ENCODE results near the gene SULT4A1. TPM values are rescaled to one million over a fixed set of nuclear protein-coding genes. Genes with fewer than 3 reads are reported as not detected.

SULT4A1 gene
- total and polyA plus RNA-seq, 2 of the 4 experiments (the other 2 are of a cell fraction), result 1.1 to 5.2 TPM

GRCh38 chr22:43828998-43829782 lies 33.1 kb downstream of the SULT4A1 start:
- no peak overlapping the region for H3K56ac ChIP-seq (ENCODE audit: extremely low read depth, insufficient read depth, low read length)
- no peak overlapping the region; the same call in 1 of the 2 replicates for H4K91ac ChIP-seq (ENCODE audit: insufficient read depth, low read depth, low read length)
- H2BK20ac ChIP-seq (ENCODE audit: low read depth, low read length), result peak overlapping the region; percentile 21; the same call in 1 of the 2 replicates
- intact Hi-C loops (cut with micrococcal nuclease) (no loop called here), dilution Hi-C loops (cut with HindIII; ENCODE audit: low sequenced_read_pairs, unreplicated experiment) (no loop called here), in situ Hi-C loops (cut with MboI; ENCODE audit: low sequenced_read_pairs) (no loop called here)
- no peaks in the 10 kb centered on the region; the same call in 1 of the 2 replicates for H4K20me1 ChIP-seq (ENCODE audit: insufficient read depth, low read length)
- ATAC-seq (ENCODE audit: low read depth), result peak; percentile 62
- CTCF ChIA-PET, result interaction anchor here (0.5 to 1.2 kb wide), 3 partner anchors 20 to 133 kb away, joined by 3 to 4 read pairs (median 3); no protein-coding TSS in a partner anchor
- WGBS, 2 experiments (ENCODE audit: extremely low coverage in 2 of 2, insufficient read length in 1 of 2), result 20% methylated on average over 2 of the region's 20 CpGs; no CpG with 5 or more reads in 1 of the 2 experiments
- H3K4me2 ChIP-seq (ENCODE audit: low read depth, low read length), result peak overlapping the region; percentile 11; the same call in 1 of the 2 replicates
- no peaks in the 10 kb centered on the region for H3K36me3 ChIP-seq (ENCODE audit: control insufficient read depth, insufficient read depth, low read length)
- H2BK5ac ChIP-seq (ENCODE audit: low read depth, low read length, poor library complexity, severe bottlenecking), result peak overlapping the region; percentile 56
- peaks cover 44% of the 10 kb centered on the region for H3K4me1 ChIP-seq (ENCODE audit: control insufficient read depth, insufficient read depth, low read length)
- H2BK120ac ChIP-seq (ENCODE audit: low read depth, low read length), result peak overlapping the region; percentile 60
- peaks cover 13% of the 10 kb centered on the region for H3K9me1 ChIP-seq (ENCODE audit: insufficient read depth, low read length)
- no peak overlapping the region for H3K9ac ChIP-seq (ENCODE audit: low read depth, low read length)
- H3K4ac ChIP-seq (ENCODE audit: low read depth, low read length), result peak overlapping the region; percentile 57; the same call in 1 of the 2 replicates
- H3K18ac ChIP-seq (ENCODE audit: low read depth, low read length), result peak overlapping the region; percentile 22
- POLR2A ChIA-PET (ENCODE audit: unreplicated experiment), result no interaction called here
- TF ChIP-seq CTCF (conservative IDR thresholded peaks at IDR 0.05; ENCODE audit: low read depth, low read length), result peak; percentile 32; the same call in 1 of the 2 replicates
- no peak for TF ChIP-seq MAFK (IDR thresholded peaks at IDR 0.05; ENCODE audit: low read depth, low read length)
- no peak overlapping the region for H2BK15ac ChIP-seq (ENCODE audit: low read depth, low read length)
- peak overlapping the region; percentile 31; the same call in 1 of the 2 replicates for H4K5ac ChIP-seq (ENCODE audit: low read depth, low read length)
- BruUV-seq (replicated peaks), result no TSS peak
- peak overlapping the region; percentile 69 for H3K27ac ChIP-seq (ENCODE audit: insufficient read depth, low read length)
- H3K27me3 ChIP-seq (ENCODE audit: control insufficient read depth, insufficient read depth, low read length), result no peaks in the 10 kb centered on the region
- H2AK9ac ChIP-seq (replicated peaks; ENCODE audit: low read depth, low read length, poor library complexity), result no peak overlapping the region
- peak overlapping the region; percentile 73 for H2AFZ ChIP-seq (replicated peaks; ENCODE audit: low read length, poor library complexity)
- peak overlapping the region; percentile 15 to 77; a peak in 3 of 4 replicates for H4K8ac ChIP-seq (ENCODE audit: low read depth in 2 of 2, low read length in 2 of 2)
- H3K4me3 ChIP-seq (ENCODE audit: insufficient read depth, low read depth, low read length), result no peak overlapping the region
- 0 out of 2 replicates have a peak overlapping the region, but pooled peaks have one; percentile 73 for H2AK5ac ChIP-seq (ENCODE audit: low read depth, low read length)
- H3K79me1 ChIP-seq (ENCODE audit: low read depth in 1 of 2, low read length in 2 of 2), result no peaks in the 10 kb centered on the region
- H3K23ac ChIP-seq (ENCODE audit: low read depth, low read length), result 0 out of 2 replicates have a peak overlapping the region, but pooled peaks have one; percentile 18
- peak; percentile 81 for DNase-seq
- no peaks in the 10 kb centered on the region for H3K9me3 ChIP-seq (ENCODE audit: control insufficient read depth, insufficient read depth, low read length)
- H3K14ac ChIP-seq (replicated peaks; ENCODE audit: low read depth, low read length), result no peak overlapping the region
